GM15510 (cell line): ENCODE measurements around the gene AMZ2.
A peak's percentile ranks its signal among the peaks of the same experiment; 100 is the strongest.

Source experiments
- POLR2A ChIP-seq: IDR thresholded peaks from 3 replicates; pipeline ENCODE4 v1.6.1; 2011; ENCODE audit warnings: borderline replicate concordance; ENCODE audit not compliant: insufficient read length; ENCODE audit errors: extremely low read depth

AMZ2 gene

DNA sequence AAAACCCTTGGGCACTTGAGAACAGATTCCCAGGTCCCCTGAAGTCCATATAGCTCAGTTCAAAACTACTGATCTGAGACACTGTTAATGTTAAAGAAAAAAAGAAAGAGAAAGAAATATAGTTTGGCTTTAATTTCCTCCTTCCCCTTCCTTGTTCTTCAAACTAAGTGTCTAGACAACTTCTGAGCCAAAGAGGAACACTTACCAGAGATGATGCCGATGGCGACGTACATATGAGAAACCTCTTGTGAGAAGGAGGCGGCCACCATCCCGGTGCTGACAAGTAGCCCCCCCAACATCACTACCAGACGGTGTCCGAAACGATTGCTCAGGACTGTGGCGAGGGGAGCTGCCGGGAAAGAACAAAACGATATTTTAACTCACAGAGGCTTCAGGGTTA, 25.9 kb downstream of the AMZ2 start:
- TF ChIP-seq POLR2A: no peak

DNA sequence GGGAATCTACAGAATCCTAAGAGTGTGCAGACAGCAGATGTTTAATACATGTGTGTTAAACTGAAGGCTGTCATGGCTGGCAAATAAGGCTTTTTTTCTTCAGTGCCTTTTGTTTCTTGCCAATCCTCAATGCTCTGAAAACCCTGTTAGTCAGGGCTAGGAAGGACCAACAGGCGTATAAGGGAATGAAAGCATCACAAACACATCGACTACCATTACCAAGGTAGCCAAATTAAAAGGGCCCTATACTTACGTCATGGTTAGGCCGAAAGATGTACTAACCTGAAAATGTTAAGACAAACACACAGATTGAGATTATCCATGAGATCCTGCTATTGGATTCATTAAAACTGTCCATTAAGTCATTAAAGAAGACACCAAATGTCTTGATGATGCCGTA, 30.0 kb downstream of the AMZ2 start:
- no peak for TF ChIP-seq POLR2A

DNA sequence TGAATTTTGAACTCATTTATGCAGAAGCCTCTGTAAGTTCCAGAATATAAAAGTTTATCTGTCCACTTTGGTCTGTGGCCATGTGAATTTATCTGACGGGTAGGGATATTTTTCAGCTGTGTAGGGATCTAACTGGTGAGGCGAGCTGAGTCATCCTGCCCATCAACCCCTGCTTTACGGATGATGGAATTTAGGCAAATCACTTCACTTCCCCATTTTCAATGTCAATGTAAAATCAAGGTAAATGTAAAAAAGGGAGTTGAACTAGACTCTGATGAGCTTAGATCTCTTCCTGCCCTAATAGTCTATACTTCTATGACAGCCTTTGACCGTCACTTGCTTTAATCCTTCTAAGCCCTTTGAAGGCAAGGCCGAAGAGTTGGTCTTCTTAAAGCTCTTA, 40.5 kb downstream of the AMZ2 start:
- TF ChIP-seq POLR2A: no peak

DNA sequence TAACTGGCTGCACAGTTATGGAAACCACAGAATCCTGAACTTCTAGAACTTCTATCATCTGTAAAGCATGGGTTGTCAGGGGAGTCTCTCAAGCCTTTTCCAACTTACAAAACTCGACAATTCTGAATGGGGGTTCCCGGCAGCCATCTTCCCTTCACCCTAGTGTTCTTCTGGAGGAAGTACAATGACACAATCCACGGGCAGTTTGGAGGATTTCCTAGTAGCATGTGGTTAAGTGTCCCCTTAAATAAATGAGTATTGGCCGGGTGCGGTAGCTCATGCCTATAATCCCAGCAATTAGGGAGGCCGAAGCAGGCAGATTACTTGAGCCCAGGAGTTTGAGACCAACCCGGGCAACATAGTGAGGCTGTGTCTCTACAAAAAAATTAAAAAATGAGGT, 41.0 kb downstream of the AMZ2 start:
- TF ChIP-seq POLR2A: no peak

DNA sequence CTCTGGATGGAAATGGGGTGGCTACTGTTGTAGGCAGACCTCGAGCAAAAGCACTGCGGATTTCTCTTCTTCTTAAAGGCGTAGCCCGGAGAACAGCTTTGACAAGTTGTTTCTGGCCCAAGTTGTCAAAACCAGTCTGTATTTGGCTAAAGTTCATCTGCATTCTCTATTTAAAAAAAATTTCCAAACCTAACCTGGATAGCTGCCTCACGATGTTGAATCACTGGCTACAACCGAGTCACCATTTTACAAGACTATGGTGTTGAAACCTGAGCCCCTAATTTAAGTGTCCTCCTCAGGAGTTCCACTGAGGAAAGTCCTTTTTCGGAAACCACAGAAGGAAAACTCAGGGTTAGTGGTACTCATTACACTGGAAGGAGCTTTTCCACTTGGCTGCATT, 41.6 kb downstream of the AMZ2 start:
- TF ChIP-seq POLR2A: no peak

DNA sequence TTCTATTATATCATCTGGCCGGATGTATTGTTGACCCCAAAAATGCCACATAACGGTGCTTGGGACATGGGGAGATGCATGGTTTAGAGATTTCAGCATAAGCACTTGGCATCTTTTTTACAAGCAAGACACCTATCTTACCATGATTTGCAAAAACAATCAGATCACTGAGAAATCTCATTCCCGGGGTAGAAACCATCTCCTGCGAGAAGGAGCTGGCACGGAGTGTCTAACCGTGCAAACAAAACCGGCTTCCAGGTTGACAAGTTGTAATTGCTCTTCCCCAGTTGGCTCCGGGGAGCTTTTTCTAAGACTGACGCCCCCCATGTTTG, 42.1 kb downstream of the AMZ2 start:
- no peak for TF ChIP-seq POLR2A

DNA sequence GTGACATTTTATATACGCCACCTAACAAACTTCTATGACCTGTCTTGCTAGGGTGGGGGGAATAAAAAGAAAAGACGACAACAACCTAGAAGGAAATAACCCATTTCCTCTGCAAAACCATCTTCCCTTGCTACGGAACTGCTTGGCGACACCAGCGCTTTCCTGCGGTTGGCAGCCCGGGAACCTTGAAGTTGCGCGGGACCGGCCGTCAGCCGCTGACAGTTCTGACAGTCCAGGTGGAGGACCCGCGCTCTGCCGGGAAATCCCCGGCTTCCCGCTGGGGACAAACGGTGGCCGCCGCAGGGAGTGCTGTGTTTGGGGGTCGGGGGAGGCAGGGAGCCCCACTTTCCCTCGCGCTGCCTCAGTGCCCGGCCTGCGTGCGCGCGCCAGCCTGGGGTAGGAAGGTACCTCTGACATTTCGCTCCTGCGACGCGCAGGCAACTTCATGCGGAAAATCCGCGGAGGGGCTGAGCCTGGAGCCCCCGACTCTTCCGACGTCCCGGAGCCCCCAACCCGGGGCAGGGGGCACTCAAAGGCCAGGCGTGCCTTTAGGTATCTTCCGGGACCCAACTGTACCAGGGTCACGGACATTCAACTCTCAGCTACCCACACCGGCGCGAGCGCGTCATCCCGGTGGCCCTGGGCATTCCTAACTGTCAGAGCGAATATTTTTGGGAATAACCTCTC, 42.6 kb downstream of the AMZ2 start:
- peak; percentile 48 for TF ChIP-seq POLR2A

DNA sequence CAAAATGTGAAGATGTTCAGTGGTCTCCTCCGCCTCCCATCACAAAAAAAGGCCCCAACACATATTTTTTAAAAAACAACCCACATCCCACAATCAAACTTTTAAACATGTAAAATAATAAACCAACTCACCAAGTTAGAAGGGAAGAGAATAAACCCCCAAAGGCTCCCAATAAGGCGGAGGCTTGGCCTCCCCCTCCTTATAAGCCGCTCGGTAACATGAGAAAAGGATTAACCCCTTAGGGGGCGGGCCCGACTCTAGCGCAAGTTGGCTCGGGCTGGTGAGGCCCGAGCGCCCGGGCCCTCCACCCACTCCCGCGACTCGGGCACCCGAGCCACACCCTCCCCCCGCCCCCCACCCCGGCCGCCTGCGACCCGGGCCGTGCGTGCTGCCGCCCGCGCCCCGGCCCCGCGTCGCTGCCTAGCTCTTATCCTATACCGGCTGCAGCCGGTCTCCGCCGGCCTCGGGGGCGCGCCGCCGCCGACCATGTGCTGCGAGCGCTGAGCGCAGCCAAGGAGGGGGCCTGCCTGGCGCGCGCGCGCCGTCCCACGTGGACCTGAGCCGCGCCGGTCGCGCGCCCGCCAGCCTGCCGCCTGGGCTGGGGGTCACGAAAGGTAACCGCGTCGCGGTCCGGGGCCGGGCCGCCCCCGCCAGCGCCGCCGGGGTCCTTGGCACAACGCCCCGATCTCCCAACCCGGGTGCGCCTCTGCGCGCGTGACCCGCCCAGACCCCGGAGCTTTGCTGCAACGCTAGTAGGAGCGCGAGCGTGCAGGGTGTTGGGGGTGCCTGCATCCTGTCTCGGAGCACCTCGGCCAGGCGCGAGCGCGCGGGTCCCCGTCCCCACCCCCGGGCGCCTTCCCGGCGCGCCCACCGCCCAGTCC, 43.4 kb downstream of the AMZ2 start, which contains the start of the genes ARSG and SLC16A6:
ARSG (plus strand) TSS at position 541 of the 881 bp plus-strand sequence. CDS start 15,999 bp downstream, outside the sequence.
SLC16A6 (minus strand) TSS at position 173 of the 881 bp plus-strand sequence. CDS start 12,807 bp downstream, outside the sequence.
- TF ChIP-seq POLR2A: peak; percentile 88

DNA sequence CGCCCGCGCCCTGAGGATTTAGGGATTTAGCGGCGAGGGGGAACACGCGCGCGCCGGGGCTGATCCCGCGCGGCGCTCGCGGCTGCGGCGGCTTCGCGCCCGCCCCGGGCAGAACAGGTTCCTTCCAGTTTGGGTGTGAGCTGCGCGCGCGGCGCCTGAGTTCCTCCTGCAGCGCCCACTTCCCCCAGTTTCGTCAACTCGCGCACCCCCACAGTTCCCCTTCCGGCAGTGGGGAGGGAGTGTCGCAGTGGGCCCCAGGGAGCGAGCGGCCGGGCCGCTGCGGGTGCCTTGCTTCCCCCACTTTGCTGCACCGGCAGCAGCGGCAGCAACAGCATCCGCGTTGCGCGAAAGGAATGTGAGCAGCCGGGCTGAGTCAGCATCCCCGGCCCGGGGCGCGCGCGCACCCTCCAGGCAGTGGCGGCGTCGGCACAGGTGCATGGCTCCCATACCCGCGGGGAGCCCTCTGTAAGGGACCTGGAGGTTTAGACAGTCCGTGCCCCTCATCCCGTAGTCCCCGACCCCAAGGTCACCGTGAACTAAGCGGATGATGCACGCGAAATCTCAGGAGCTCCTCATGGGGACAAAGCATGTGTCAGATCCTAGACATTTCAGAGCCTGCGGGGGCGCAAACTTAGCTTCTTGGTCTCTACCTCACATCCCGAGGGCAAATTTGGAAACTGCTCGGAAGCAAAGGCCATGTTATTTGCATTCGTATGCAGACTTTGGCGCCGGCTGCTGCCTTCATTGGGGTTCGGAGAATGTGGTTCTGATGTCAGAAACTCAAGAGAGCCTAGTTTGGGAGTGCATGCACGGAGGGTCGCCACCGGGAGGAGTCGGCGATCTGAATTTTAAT, 44.2 kb downstream of the AMZ2 start:
- TF ChIP-seq POLR2A: peak; percentile 71

DNA sequence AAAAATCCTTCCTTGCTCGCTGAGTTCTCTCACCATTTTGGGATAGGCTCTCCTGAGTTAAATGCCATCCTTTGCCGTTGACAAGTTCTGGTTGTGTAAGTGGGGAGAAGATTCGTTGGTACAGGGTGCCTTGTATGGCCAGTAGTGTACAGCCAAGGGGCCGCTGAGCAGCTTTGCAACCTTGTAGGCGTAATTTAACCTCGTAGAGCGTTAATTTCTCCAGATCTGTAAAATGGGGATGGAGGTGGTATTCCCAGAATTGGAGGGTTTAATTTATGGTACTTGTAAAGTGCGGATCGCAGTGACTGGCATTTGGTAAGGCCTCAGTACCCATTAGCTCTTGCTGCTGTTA, 44.8 kb downstream of the AMZ2 start:
- no peak for TF ChIP-seq POLR2A

DNA sequence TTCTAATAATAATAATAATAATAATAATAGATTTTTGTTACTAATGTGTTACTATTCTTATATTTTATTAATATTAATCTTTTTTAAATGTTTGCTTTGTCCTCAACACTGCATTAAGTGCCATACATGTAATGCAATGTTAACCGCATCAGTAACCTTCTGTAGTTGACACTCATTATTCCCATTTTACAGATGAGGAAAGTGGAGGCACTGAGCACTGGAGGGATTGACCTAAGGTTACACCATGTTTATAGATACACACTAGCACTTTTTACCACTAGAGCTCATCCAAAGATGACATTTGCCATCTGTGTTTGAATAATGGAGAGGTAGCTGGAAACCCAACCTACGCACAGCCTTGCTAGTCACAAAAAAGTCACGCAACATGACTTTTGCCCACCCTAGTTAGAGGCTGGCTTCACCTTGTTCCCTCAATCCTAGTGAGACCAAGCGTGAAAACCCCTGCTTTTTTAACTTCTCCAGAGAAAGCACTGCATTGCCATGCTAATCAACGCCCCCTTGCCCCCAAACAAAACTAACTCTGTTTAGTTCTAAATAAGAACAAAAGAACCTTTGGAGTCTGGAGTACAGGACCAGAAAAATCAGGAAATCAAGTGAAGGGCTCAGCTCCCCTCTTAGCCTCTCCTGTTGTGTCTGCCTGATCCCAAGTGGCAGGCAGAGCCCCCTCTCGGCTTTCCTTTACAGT, 45.8 kb downstream of the AMZ2 start:
- TF ChIP-seq POLR2A: no peak

DNA sequence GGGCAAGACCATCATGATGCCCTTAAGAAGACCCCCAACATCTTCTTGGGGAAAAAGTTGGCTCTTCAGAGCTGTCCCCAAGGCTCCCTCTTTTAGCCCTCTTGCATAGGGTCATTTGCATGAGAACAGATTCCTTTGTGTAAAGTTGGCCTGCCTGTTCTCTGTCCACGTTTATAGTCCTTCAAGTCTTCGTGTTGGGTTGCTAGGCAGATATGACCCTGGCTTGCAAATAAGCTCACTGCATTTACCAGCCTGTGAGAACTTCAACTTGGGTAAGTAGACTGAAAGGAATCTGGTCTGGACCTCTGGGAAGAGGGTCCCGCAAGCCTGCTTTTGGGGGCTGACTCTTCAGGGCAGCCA, 46.3 kb downstream of the AMZ2 start:
- TF ChIP-seq POLR2A: no peak

DNA sequence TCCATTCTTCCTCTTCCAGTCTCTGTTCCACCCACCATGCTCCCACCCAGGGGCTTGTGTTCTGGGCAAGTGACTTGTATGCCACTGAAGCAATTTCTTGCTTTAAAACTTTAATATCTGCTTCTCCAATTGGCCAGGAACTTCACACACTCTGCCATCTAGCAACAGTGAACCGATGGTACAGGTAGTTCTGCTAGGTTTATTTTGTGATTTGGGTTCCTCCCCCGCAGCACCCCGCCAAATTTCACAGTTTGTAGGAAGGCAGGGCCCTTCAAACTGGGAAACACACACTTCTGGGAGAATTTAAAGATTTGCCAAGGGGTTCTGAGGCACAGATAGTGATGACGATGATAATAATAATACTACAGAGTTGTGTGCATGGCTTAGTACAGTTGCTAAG, 46.8 kb downstream of the AMZ2 start:
- TF ChIP-seq POLR2A: no peak

DNA sequence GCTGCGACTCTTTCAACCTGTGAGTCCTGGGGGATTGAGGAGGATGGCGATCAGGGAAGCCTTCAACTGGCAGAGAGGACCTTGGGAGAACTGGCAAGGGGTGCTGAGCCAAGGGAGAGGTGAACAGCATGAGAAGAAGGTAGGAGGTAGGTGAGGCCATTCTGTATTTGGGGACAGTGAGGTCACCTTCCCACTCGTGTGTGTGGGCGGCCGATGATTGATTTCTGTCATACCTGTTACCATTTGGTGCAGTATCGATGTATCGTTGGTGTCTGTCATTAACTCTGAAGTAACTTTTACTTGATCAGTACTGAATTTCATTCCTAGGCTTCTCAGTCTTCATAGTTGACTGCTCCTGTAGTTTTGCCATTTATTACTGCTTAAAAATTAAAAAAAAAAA, 47.2 kb downstream of the AMZ2 start:
- no peak for TF ChIP-seq POLR2A
